Nucleus accumbens (tissue), 56 donors: ENCODE data around the gene NEDD4L.
A peak's percentile ranks its signal among the peaks of the same experiment; 100 is the strongest.

Source experiments
- DNase-seq, 56 donors: peaks; one replicate each; lab custom pipeline; 2025; lab: John Stamatoyannopoulos, UW

The NEDD4L gene

DNA sequence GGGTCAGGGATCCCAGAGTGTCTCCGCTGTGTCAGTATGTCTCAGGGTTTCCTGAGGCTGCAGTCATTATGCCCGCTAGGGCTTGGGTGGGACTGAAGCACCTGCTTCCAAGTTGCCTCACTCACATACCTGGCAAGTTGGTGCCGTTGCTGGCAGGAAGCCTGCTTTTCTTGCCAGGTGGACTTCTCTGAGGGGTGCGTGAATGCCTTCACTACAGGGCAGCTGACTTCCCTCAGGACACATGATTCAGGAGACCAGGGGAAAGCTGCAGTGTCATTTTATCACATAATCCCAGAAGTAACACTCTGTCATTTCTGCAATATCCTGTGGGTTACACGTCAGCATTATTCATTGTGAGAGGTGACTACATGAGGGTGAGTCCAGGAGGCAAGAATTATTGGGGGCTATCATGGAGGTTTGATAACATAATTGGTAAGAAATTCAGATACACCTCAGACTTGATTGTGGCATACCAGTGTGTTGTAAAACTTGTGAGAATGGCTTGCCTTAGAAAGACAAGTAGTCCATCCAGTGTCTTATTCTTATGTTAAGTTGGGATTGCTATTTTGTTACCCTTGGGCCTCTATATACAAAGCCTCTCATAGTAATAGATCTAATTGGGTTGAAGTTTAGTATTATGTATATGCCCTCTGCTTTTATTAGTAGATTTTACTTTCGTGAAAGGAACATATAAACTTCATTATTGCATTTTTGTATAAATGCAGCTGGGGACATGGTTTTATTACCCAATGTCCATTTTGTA lies 44.1 kb downstream of the NEDD4L start:
- DNase-seq, result no peak

DNA sequence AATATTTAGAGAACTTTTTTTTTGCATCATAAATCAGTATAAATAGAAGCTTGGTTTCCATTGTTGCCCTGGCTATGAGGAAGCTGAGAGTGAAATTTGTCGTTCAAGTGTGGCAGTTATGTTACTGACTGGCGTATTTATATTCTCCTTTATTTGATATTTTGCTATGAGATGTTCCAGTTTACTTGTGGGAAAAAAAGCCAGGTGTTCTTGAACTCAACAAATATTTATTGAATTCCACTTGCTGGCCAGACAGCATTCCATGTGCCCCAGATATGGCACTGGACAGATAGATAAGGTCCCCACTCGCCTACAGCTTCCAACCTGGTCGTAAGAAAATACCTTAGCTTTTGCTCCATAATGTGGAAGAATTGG lies 44.7 kb downstream of the NEDD4L start:
- no peak for DNase-seq

DNA sequence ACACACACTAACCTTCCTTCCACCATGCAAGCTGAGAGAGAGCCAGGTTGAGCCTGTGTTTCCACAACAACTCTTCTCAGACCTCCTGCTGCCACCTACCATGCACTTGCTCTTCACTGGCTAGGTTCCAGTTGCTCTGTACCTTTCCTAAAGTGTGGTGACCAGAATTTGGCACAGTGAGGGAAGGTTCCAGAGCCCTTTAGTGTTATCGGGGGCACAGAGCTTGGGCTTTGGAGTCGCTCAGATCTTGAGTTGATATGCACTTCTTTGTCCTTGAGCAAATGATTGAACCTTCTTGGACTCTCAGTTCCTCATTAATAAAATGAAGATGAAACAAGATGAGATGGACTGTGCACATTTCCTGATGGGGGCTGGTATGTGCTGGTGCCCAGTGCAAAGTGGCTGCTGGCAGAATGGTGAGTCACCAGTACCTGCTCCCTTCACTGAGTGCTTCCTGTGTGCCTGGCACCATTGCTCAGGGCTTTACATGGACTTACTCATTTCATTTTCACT lies 47.1 kb downstream of the NEDD4L start:
- DNase-seq, result no peak

DNA sequence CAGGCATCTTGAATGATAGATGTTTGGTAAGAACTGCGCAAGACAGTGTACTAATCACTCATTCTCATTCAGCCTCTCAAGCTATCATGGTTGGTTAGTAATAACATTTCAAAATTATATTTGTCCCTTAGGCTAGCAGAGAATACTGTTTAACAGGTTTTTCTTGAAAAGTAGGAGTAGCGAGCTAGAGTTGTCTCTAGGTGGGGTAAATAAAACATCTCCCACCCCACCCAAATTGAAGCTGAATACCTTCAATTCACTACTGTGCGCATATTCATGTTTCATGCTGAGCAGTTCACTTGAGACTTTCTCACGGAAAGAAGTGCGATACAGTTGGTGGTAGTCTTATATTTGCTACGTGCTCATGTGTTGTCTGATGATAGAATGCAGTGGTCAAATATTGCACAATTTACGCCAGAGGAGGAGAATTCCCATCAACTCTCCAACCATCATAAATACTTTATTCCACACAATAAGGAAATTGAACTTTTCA lies 49.3 kb downstream of the NEDD4L start:
- no peak for DNase-seq

DNA sequence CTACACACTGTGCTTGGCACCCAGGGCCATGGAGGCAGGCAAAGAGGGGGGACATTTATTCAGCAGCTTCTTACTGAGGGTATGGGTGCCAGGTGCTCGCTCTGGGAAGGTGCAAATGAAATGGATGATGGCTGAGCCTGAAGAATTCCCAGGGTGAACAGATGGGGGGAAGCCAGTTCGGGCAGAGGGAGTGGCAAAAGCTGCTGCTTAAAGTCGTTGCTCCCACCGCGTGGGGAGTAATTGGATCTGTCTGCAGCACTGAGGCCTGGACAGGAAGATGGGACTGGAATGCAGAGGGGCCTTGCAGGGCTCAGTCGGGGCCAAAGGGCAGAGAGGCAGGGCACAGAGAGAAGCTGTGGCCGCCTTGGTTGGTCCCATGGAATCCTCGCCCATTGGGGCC lies 51.2 kb downstream of the NEDD4L start:
- DNase-seq, result no peak

DNA sequence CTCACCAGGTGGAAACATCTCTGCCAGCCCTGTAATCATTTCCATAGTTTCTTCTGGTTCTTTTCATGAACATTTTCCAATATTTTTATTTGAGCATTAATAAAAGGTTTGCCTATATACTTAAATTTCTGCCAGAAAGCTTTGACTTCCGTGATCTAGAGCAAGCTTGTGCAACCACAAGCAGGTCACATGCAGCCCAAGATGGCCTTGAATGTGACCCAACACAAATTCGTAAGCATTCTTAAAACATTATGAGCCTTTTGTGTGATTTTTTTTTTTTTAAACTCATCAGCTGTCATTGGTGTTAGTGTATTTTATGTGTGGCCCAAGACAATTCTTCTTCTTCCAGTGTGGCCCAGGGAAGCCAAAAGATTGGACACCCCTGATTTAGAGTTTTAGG lies 51.6 kb downstream of the NEDD4L start:
- no peak for DNase-seq

DNA sequence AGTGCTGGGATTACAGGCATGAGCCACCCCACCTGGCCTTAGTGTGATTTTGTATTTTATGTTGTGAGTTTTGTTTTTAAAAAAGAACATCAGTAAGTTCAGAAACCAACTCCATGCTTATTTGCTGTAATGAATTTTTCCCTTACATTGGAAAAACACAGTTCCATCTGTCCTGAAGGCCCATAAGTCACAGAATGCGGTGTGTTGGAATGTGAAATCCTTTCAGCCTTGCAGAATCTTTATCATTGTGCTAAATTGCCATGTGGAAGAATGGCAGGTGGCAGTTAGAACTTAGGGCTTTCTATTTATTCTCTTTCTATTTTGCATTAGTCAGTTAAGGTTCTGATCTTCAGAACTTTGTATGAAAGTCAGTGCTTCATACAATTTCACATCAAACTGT lies 52.6 kb downstream of the NEDD4L start:
- DNase-seq, result no peak

DNA sequence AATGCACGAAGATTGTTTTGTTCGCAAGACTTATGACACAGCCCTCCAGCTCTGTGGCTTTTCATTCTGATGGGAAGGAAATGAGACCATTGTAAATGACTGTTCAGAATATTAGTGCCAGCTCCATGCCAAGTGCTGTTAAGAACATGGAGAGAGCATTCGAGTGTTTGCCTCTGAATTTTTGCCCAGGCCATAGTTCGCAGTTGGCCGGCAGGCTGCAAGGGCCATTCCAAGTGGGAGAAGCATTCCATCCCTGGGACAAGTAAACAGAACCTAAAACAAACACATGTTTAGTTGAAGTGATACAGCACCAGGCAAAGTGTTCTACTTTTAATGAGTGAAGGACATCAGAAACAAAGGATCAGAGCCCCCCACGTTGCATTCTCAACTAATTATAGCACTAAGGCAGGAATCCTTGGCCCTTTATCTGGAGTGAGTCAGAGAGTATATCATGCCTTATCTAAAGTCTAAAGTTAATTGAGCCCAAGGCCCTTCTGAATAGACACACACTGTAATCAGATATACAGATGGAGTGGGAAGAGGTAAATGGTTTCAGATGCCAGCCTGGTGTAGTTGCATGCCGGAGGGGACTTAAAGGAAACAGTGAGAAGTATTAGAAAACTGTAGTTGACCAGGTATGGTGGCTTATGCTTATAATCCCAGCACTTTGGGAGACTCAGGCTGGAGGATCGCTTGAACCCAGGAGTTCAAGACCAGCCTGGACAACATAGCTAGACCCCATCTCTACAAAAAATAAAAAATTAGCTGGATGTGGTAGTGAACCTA lies 53.3 kb downstream of the NEDD4L start:
- peak in 6 of 56 donors; percentile 8 to 30 (median 14) for DNase-seq

DNA sequence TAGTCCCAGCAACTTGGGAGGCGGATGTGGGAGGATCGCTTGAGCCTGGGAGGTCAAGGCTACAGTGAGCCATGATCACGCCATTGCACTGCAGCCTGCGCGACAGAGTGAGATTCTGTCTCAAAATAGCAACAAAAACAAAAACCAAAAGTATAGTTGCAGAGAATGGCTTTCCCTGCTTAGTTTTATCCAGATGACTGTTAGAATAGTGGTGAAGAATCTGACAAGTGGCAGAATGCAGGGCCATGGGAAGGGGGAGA lies 53.8 kb downstream of the NEDD4L start:
- no peak for DNase-seq

DNA sequence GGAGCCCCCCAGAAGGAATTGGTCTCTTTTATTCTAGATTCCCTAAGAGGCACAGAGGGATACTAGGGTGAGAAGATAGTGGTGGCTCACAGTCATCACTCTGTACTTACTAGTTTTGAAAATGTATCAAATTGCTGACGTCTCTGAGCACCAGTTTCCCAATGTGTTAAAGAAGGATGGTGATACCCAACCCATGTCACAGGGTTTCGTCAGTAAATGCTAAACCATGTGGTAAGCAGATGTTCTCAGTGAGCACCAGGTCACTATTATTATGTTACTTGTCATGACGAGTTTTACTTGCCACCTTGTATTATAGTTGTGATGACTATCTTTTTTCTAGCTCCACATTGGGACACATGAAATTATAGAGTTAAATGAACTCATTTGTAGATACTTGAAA lies 54.7 kb downstream of the NEDD4L start:
- DNase-seq, result no peak

DNA sequence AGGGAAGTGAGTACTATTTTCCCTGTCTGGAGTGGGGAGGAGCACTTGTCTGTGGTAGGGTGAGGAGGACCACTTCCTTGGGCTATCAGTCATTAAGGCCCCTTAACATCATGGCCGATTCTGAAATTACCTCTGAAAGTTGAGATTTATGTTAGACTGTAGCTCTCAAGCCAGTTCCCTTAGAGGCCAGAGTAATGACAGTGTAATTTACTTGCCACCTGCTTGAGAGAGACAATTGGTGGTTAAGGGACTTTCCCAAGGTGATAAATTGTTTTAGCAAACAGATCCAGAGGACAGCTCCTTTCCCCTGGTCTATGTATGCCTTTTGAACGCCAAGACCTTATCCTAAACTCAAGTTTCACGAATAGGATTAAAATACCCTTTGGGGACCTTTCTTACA lies 56.1 kb downstream of the NEDD4L start:
- no peak for DNase-seq

DNA sequence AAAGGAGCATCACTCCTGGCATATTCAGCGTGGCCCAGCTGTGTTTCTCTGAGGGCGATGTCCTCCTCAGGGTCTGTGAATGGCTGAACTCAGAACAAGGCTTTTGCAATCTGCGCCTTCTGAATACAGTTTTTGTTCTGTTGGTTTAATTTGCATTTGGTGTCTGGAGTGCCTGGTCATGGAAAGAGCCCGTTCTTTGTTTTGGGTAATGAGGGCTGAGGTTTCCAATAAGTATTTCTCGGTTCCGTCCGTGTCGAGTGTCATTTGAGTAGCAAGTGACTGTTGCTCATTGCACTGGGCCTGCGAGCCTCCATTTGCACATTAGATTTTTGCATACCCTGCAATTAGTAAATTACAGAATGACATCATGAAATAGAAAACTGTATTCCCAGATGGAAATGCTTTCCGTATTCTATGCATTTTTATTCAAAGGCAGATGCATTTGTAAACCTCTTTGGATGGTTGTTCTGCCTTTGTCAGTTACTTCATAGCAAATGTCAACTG lies 57.3 kb downstream of the NEDD4L start:
- DNase-seq, result peak in 53 of 56 donors; percentile 14 to 87 (median 67)

DNA sequence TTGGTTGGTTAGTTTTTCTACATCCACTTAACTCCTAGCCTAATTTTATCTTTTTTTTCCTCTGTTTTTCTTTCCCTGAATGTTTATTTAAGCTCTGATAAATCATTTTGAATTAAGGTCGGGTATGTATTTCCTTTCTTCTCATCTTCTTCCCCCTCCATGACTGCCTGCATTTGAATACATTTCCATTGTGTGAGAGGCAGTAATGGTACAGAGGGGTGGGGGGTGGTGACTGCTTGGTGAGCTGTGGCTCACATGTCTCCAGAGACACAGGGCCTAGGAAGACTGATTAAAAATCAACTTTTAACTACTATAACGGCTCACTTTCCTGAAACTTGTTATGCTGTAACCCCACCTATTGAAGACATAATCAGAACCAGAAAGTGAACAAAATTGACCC lies 58.0 kb downstream of the NEDD4L start:
- DNase-seq, result no peak

DNA sequence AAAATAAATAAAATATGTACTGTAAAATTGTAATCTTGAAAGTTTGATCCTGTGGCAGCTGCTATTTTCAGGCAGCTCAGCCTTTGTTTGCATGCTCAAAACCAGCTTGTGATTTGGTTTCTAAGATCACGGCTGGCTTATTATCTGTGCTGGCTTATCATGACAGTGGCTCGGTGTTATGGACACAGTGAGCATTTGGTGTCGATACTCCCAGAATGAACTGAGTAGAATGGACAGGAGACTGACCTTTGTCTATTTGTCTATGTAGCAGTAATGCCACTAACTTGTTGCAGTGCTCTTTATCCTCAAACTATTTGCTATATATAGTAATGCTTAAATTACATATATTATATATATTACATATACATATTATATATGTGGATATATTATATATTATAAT lies 58.8 kb downstream of the NEDD4L start:
- no peak for DNase-seq

DNA sequence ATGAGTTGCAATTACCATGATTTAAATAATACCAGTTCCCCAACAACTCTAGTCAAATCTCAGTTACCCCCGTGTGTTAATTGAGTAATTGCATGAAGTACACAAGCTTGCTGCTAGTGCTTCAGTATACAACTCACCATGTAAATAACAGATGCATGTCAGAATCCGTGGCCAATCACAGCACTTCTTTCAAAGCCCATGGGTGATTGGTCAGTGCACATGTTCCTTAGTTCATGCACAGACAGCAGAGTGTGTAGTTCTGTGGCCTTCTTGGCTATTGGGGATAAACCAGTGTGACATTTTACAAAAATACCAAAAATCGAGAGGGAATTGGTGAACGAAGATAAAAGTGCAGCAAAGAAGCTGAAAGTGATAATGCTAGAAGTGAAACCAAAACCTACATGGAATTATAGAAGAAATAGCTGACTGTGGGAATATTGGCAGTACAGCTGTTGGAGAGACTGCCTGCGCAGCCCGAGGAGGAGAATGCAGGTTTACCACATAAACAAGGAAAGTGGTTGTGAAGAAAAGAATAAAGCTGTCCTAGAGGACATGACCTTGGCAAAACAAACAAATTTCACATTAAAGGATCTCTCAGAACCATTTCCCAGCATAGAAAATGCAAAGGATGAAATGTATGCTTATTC lies 59.4 kb downstream of the NEDD4L start:
- DNase-seq, result peak in 1 of 56 donors; percentile 48

DNA sequence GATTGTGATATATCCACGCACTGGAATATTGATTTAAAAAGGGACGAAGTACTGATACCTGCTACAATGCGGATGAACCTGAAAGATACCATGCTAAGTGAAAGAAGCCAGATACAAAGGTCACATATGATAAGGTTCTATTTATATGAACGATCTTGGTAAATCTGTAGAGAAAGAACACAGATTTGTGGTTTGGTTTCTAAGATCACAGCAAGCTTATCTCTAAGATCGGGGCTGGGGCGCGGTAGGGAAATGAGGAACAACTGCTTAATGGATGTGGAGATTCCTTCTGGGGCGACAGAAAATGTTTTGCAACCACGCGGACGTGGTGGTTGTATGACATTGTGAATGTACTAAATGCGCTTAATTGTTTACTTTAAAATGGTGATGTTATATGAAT lies 60.1 kb downstream of the NEDD4L start:
- no peak for DNase-seq

DNA sequence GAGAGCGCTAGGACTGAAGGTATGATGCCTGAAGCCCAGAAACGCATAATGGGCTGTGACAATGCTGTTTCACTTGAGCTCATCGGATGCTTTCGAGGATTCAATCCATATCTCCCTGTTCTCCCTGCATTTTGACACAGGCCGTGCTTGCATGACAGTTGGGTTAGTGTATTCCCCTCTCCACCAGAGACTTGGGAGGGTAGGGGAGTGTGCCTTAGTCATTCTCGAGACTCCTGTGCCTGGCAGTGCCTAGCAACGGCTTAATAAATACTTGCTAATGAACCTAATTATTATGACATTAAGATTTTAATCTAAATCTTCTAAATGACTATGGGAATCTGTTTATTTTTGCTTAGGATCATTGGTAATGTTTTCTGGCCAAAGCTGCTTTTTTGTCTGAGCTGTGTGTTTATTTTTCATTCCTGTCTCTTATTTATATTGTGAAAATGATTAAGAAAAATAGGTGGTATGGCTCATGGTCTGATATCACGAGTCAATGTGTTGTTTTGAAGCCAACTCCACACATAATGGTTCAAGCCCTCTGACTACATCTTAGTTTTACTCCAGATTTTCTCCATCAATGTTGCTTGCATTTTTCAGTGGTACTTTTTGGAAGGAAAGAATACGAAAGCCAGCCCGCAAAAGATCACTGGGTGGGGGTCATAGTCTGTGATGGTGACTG lies 61.3 kb downstream of the NEDD4L start:
- DNase-seq, result peak in 6 of 56 donors; percentile 6 to 32 (median 17)

DNA sequence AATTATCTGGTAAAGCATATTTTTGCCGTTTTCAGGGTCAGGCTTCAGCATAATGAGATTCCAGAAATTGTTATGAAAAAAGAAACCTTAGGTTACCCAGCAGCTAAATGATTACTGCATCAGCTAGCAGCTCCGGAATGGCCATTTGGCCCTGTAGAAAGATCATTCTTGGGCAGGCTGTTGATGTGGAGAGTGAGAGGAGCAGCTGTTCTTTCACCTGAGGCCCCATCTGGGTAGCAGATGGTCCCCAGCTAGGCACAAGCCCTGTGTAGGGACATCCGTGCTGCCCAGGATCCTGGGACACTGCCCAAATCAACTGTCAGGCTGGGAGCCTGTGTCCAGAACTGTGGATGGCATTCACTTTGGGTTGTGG lies 61.8 kb downstream of the NEDD4L start:
- DNase-seq, result peak in 1 of 56 donors; percentile 34

DNA sequence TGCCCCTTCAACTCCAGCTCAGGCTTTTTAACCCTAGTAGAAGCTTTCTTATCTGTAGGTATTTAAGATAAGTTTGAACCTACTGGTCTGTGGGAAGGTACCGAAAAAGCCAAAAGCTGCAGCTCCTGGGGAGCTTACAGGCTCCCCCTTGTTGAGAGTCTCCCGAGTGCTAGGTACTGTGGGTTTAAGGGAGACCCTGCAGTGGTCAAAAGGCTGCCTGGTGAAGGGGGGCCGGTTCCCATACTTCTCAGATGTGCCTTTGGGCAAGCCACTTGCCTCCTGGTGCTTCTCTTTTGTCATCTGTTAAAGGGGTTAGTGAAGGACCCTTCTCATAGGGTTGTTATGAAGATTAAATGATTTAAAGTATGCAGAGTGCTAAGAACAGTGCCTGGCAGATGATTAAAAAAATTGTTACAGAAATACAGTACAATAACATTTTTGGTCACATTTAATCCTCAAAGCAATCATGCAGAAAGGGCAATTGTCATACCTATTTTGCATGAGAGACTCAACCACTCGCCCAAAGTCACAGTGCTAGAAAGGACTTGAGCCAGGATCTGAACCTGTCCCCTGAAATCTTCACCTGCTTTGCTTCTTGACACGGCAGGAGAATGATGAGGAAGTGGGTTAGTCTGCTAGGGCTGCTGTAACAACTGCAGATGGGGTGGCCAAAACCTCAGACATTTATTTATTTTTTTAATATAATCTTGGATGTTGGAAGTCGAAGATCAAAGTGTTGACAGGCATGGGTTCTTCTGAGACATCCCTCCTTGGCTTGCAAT lies 62.5 kb downstream of the NEDD4L start:
- no peak for DNase-seq

DNA sequence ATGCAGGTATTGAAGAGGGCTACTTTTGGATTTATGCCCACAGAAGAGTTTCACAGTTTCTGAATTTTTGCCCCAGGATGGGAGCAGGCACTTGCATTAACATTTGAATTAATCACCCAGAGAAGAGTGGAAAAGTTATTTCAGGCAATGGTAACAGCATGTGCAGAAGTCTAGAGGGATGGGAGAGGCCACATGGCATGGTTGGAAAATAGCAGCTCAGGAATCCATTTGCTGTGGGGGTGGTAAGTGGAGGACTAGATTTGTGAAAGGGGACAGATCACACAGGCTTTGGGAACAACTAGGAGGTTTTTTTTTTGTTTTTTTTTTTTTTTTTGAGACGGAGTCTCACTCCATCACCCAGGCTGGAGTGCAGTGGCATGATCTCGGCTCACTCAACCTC lies 65.2 kb downstream of the NEDD4L start:
- no peak for DNase-seq
